Trophoblast cell (in vitro differentiated cells and primary cell): ENCODE measurements around the gene FGF6.

Source experiments
- DNase-seq, 2 donors: peaks; one replicate each; pipeline ENCODE4 v3.0.0-alpha.2; 2016
- H2AFZ ChIP-seq: 2 replicates; pipeline ENCODE4 v1.6.1; 2013; ENCODE audit warnings: low read length, moderate library complexity, mild to moderate bottlenecking; ENCODE audit not compliant: insufficient read depth, poor library complexity
- H2AK5ac ChIP-seq: 2 replicates; pipeline ENCODE4 v1.6.1; 2013; ENCODE audit warnings: mild to moderate bottlenecking, low read length
- H2BK120ac ChIP-seq: 2 replicates; pipeline ENCODE4 v1.6.1; 2013; ENCODE audit warnings: low read length, mild to moderate bottlenecking, moderate library complexity; ENCODE audit not compliant: insufficient read depth, poor library complexity
- H2BK12ac ChIP-seq: 2 replicates; pipeline ENCODE4 v1.6.1; 2013; ENCODE audit warnings: mild to moderate bottlenecking, low read length, moderate library complexity
- H2BK5ac ChIP-seq: 2 replicates; pipeline ENCODE4 v1.6.1; 2013; ENCODE audit warnings: low read length, low read depth, moderate library complexity, mild to moderate bottlenecking; ENCODE audit not compliant: poor library complexity
- H3K14ac ChIP-seq: 2 replicates; pipeline ENCODE4 v1.6.1; 2013; ENCODE audit warnings: mild to moderate bottlenecking, low read length
- H3K18ac ChIP-seq: 2 replicates; pipeline ENCODE4 v1.6.1; 2013; ENCODE audit warnings: mild to moderate bottlenecking, low read length
- H3K23ac ChIP-seq: 2 replicates; pipeline ENCODE4 v1.6.1; 2013; ENCODE audit warnings: low read length
- H3K27ac ChIP-seq: 2 replicates; pipeline ENCODE4 v1.5.1; 2013; ENCODE audit warnings: low read depth, mild to moderate bottlenecking, inconsistent platforms, low read length, moderate library complexity
- H3K27me3 ChIP-seq: 2 replicates; pipeline ENCODE4 v1.6.1; 2013; ENCODE audit warnings: inconsistent platforms, mild to moderate bottlenecking, low read length, moderate library complexity; ENCODE audit not compliant: insufficient read depth
- H3K36me3 ChIP-seq, 2 experiments: 1 replicate in 1 of 2; 2 replicates in 1 of 2; pipeline ENCODE4 v1.6.1; 2013; ENCODE audit warnings: low read length in 2 of 2, mild to moderate bottlenecking in 2 of 2, moderate library complexity in 1 of 2; ENCODE audit not compliant: insufficient read depth in 2 of 2, control insufficient read depth in 1 of 2
- H3K4ac ChIP-seq: 2 replicates; pipeline ENCODE4 v1.6.1; 2013; ENCODE audit warnings: low read depth, mild to moderate bottlenecking, low read length, moderate library complexity
- H3K4me1 ChIP-seq, 2 experiments: 1 replicate in 1 of 2; 2 replicates in 1 of 2; pipeline ENCODE4 v1.6.1; 2013; ENCODE audit warnings: low read length in 2 of 2, mild to moderate bottlenecking in 2 of 2, moderate library complexity in 1 of 2; ENCODE audit not compliant: insufficient read depth in 2 of 2, control insufficient read depth in 1 of 2
- H3K4me2 ChIP-seq: 2 replicates; pipeline ENCODE4 v1.6.1; 2013; ENCODE audit warnings: inconsistent platforms, mild to moderate bottlenecking, low read length, moderate library complexity
- H3K4me3 ChIP-seq: 2 replicates; pipeline ENCODE4 v1.5.1; 2013; ENCODE audit warnings: mild to moderate bottlenecking, low read depth, low read length, inconsistent platforms
- H3K79me1 ChIP-seq: one replicate; pipeline ENCODE4 v1.6.1; 2013; ENCODE audit warnings: low read length
- H3K79me2 ChIP-seq: 2 replicates; pipeline ENCODE4 v1.6.1; 2013; ENCODE audit warnings: low read length, mild to moderate bottlenecking; ENCODE audit not compliant: control insufficient read depth, insufficient read depth, poor library complexity
- H3K9ac ChIP-seq: 2 replicates; pipeline ENCODE4 v1.6.1; 2013; ENCODE audit warnings: mild to moderate bottlenecking, low read length
- H3K9me3 ChIP-seq: 2 replicates; pipeline ENCODE4 v1.6.1; 2013; ENCODE audit warnings: low read depth, mild to moderate bottlenecking, control low read depth, inconsistent platforms, low read length; ENCODE audit not compliant: insufficient read depth
- H4K12ac ChIP-seq: 2 replicates; pipeline ENCODE4 v1.6.1; 2013; ENCODE audit warnings: low read depth, mild to moderate bottlenecking, low read length, moderate library complexity
- H4K8ac ChIP-seq: 2 replicates; pipeline ENCODE4 v1.6.1; 2013; ENCODE audit warnings: low read depth, mild to moderate bottlenecking, low read length, moderate library complexity
- H4K91ac ChIP-seq: one replicate; pipeline ENCODE4 v1.6.1; 2013; ENCODE audit warnings: low read depth, mild to moderate bottlenecking, low read length, moderate library complexity
- WGBS: extraction: QIAGEN DNeasy Blood & Tissue Kit; methylation state at CpG from one replicate; pipeline ENCODE4 v1.1.7; 2013; ENCODE audit warnings: missing lambda C conversion rate; ENCODE audit not compliant: insufficient read length, insufficient coverage; ENCODE audit errors: extremely low coverage; 5-methylcytosine and 5-hydroxymethylcytosine counted together

The FGF6 gene

DNA sequence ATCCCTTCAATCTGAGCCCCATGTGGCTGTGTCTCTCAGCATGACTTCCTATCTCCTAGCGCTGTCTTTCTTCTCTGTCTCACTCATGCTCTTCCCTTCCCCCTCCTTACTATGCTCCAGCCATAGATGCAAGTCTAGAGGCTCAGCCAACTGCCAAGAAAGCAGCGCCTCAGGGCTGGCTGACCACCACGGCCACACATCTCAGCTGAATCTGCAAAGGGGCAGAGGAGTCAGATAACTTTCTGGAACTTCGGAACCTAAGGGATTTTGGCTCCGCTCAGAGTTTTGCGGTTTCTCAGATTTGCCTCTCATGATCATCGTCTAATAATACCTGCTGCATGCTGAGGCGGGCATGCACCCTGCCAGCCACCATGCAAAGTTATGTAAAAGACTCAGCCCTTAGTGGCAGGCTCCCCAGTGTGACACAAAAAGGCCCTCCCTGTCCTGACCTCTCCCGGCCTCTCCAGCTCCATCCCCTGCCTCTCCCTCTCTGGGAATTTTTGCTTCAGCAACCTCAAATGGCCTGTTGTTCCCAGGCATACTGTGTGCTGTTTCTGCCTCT lies 5.0 kb upstream of the FGF6 start:
- H3K79me2 ChIP-seq, result no peaks in the 10 kb centered on the region
- no peak overlapping the region for H2AK5ac ChIP-seq
- H3K18ac ChIP-seq, result no peak overlapping the region
- no peak overlapping the region for H4K12ac ChIP-seq
- H2BK120ac ChIP-seq, result no peak overlapping the region
- H3K36me3 ChIP-seq, result no peaks in the 10 kb centered on the region
- H3K79me1 ChIP-seq, result no peaks in the 10 kb centered on the region
- H3K27me3 ChIP-seq, result no peaks in the 10 kb centered on the region
- WGBS, result no CpG with 5 or more reads among the region's 9 CpGs
- H3K4me2 ChIP-seq, result no peak overlapping the region
- H3K4me1 ChIP-seq, result peaks cover 5 to 6% of the 10 kb centered on the region in 2 experiments
- H2BK12ac ChIP-seq, result no peak overlapping the region
- H3K9ac ChIP-seq, result no peak overlapping the region
- H4K91ac ChIP-seq, result no peak overlapping the region
- no peak overlapping the region for H3K4ac ChIP-seq
- no peak overlapping the region for H3K27ac ChIP-seq
- no peak overlapping the region for H2AFZ ChIP-seq
- H3K14ac ChIP-seq, result no peak overlapping the region
- H2BK5ac ChIP-seq, result no peak overlapping the region
- DNase-seq, result no peak
- no peak overlapping the region for H3K4me3 ChIP-seq
- no peaks in the 10 kb centered on the region for H3K9me3 ChIP-seq
- H4K8ac ChIP-seq, result no peak overlapping the region
- no peak overlapping the region for H3K23ac ChIP-seq

GRCh38 chr12:4449851-4450221 lies 4.2 kb upstream of the FGF6 start:
- no peak overlapping the region for H2BK12ac ChIP-seq
- no peak for DNase-seq
- H4K8ac ChIP-seq, result no peak overlapping the region
- H3K4ac ChIP-seq, result no peak overlapping the region
- no peak overlapping the region for H3K4me2 ChIP-seq
- H4K91ac ChIP-seq, result no peak overlapping the region
- H3K27me3 ChIP-seq, result no peaks in the 10 kb centered on the region
- peaks cover 5 to 6% of the 10 kb centered on the region in 2 experiments for H3K4me1 ChIP-seq
- no peak overlapping the region for H2BK5ac ChIP-seq
- H3K14ac ChIP-seq, result no peak overlapping the region
- no peak overlapping the region for H2BK120ac ChIP-seq
- H3K9ac ChIP-seq, result no peak overlapping the region
- H3K36me3 ChIP-seq, result no peaks in the 10 kb centered on the region
- no peaks in the 10 kb centered on the region for H3K79me2 ChIP-seq
- H3K18ac ChIP-seq, result no peak overlapping the region
- H2AFZ ChIP-seq, result no peak overlapping the region
- H3K4me3 ChIP-seq, result no peak overlapping the region
- H2AK5ac ChIP-seq, result no peak overlapping the region
- WGBS, result no CpG with 5 or more reads among the region's 4 CpGs
- no peaks in the 10 kb centered on the region for H3K79me1 ChIP-seq
- H4K12ac ChIP-seq, result no peak overlapping the region
- no peak overlapping the region for H3K23ac ChIP-seq
- H3K27ac ChIP-seq, result no peak overlapping the region
- no peaks in the 10 kb centered on the region for H3K9me3 ChIP-seq

DNA sequence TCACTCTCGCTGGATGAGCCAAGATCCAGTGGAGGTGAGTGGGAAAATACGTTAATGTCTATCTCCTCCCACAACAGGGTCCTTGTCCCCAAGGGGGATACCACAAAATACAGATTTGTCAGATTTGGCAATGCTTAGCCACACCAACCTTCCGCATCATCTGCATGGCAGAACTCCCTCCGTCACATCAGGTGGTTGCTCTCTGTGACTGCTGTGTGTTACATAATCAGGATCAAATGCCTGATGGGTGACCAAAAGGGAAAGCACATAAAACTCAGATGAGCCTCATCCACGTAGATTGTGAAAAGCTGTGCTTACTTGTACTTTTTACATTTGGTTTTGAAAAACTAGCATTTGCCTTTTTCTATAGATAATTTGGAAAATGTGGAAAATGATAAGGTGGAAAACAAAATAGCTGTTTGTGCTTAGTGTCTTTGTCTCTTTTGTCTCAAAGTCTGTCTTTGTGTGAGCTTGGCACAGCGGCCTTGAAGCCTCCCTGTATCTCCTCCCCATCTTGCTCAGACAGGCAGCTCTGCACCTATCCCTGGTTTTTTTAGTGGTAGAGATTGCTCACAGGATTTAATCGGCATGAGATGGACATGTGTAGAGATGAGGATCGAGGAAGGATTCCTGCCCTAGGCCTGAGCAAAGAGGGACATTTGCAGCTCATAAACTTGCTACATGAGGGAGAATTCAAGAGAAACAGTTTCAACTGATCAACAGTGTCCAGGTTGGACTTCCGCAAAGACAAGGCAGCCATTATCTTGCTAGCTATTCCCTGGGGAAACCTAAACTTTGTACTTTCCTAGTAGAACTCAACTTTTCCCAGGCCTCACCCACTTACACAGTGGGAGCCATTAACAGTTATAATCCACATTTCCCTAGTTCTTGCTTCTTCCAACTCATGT lies 3.6 kb upstream of the FGF6 start:
- DNase-seq, result no peak
- H3K9ac ChIP-seq, result no peak overlapping the region
- H3K18ac ChIP-seq, result no peak overlapping the region
- no peak overlapping the region for H3K4ac ChIP-seq
- H3K27me3 ChIP-seq, result no peaks in the 10 kb centered on the region
- no peak overlapping the region for H3K23ac ChIP-seq
- peaks cover 5 to 6% of the 10 kb centered on the region in 2 experiments for H3K4me1 ChIP-seq
- no peaks in the 10 kb centered on the region for H3K36me3 ChIP-seq
- H3K79me1 ChIP-seq, result no peaks in the 10 kb centered on the region
- H3K79me2 ChIP-seq, result no peaks in the 10 kb centered on the region
- H3K27ac ChIP-seq, result no peak overlapping the region
- no CpG with 5 or more reads among the region's 9 CpGs for WGBS
- no peak overlapping the region for H4K91ac ChIP-seq
- H2BK120ac ChIP-seq, result no peak overlapping the region
- no peak overlapping the region for H2AFZ ChIP-seq
- H3K4me2 ChIP-seq, result no peak overlapping the region
- H2BK12ac ChIP-seq, result no peak overlapping the region
- H4K8ac ChIP-seq, result no peak overlapping the region
- H3K4me3 ChIP-seq, result no peak overlapping the region
- H2AK5ac ChIP-seq, result no peak overlapping the region
- no peak overlapping the region for H2BK5ac ChIP-seq
- H3K9me3 ChIP-seq, result no peaks in the 10 kb centered on the region
- no peak overlapping the region for H4K12ac ChIP-seq
- no peak overlapping the region for H3K14ac ChIP-seq

DNA sequence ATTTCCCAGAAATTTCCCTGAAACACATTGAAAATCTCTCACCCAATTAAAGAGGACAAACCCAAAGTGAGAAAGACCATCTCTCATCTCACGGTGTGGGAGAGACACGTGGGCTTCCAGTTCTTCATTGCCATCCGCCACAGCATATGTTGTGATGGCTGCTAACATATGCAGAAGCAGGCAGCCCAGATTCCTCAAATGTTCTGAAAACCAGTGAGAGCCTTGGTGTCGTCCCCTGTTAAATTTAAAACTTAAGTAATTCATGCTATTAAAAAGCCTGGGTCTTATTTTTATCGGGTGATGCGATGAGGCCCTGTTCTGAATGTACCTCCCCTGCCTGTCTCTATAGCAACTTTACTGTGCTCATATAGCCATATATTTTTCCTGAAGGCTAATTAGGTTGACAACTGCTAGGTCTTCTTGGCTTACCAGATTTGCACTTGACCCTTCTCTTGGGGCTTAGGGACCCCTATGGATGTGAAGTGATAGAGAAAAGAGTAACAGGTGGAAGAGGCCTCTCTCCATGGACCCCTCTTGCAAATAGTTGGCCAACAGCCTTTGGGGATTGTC lies 2.8 kb upstream of the FGF6 start:
- H3K4me2 ChIP-seq, result no peak overlapping the region
- no peak overlapping the region for H2AFZ ChIP-seq

More for the DNA sequence above, 2.8 kb upstream of the FGF6 start:
- H3K4me1 ChIP-seq, result peaks cover 5 to 6% of the 10 kb centered on the region in 2 experiments
- no peak overlapping the region for H3K23ac ChIP-seq
- H3K9ac ChIP-seq, result no peak overlapping the region
- no peaks in the 10 kb centered on the region for H3K9me3 ChIP-seq
- no peak overlapping the region for H2BK120ac ChIP-seq
- WGBS, result no CpG with 5 or more reads among the region's 6 CpGs
- no peak overlapping the region for H3K4me3 ChIP-seq
- no peaks in the 10 kb centered on the region for H3K27me3 ChIP-seq
- no peak overlapping the region for H2AK5ac ChIP-seq
- no peak overlapping the region for H4K12ac ChIP-seq
- H3K18ac ChIP-seq, result no peak overlapping the region
- H3K4ac ChIP-seq, result no peak overlapping the region
- H4K8ac ChIP-seq, result no peak overlapping the region
- no peak overlapping the region for H2BK5ac ChIP-seq
- DNase-seq, result no peak
- no peak overlapping the region for H3K27ac ChIP-seq
- no peak overlapping the region for H3K14ac ChIP-seq
- no peaks in the 10 kb centered on the region for H3K79me1 ChIP-seq
- no peaks in the 10 kb centered on the region for H3K79me2 ChIP-seq
- H2BK12ac ChIP-seq, result no peak overlapping the region
- no peak overlapping the region for H4K91ac ChIP-seq
- H3K36me3 ChIP-seq, result no peaks in the 10 kb centered on the region
